ENCODE data around the gene TCF4. TPM values are rescaled to one million over a fixed set of nuclear protein-coding genes. Genes with fewer than 3 reads are reported as not detected.

The TCF4 gene
- polyA plus RNA-seq, 1 of the 3 experiments (the other 2 are of a cell fraction) = 39.1 TPM

- Histone ChIP-seq H3K9me3 (no peaks in the 10 kb centered on the region), H3K4me2 (no peak overlapping the region), H3K4me1 (ENCODE audit: control insufficient read depth in 1 of 2, insufficient read depth in 2 of 2, low read depth in 1 of 2, low read length in 1 of 2) (no peaks in the 10 kb centered on the region), H3K27ac (ENCODE audit: low read depth in 2 of 2, low read length in 1 of 2) (no peak overlapping the region), H3K9me2 (no peaks in the 10 kb centered on the region), H3F3A (replicated peaks; ENCODE audit: insufficient read depth) (no peaks in the 10 kb centered on the region), H4K20me1 (ENCODE audit: insufficient read depth) (no peaks in the 10 kb centered on the region), H3K9ac (no peak overlapping the region), H3K36me3 (replicated peaks in 1 of 2; ENCODE audit: control insufficient read depth in 1 of 2, insufficient read depth in 2 of 2, low read length in 1 of 2) (no peaks in the 10 kb centered on the region), H3K4me3 (ENCODE audit: low read depth in 2 of 2, low read length in 1 of 2) (no peak overlapping the region), H3K27me3 (ENCODE audit: insufficient read depth) (no peaks in the 10 kb centered on the region), H2AFZ (ENCODE audit: low read depth) (no peak overlapping the region), H3K79me2 (ENCODE audit: insufficient read depth) (no peaks in the 10 kb centered on the region)
- 64% methylated on average over 1 of the region's 1 CpG for WGBS (ENCODE audit: low lambda C conversion rate)
- TF ChIP-seq USF2 (IDR thresholded peaks at IDR 0.05; ENCODE audit: borderline replicate concordance, low read depth, low read length) = no peak
- TF ChIP-seq ELF1 (IDR thresholded peaks at IDR 0.05) = no peak
- TF ChIP-seq REST (IDR thresholded peaks at IDR 0.05; ENCODE audit: low read depth, low read length) = no peak
- no peak for TF ChIP-seq CTCF (IDR thresholded peaks at IDR 0.05)
- no peak for DNase-seq
- CTCF ChIA-PET = no interaction called here
- POLR2A ChIA-PET = no interaction called here
These were observed 39.0 kb upstream of the TCF4 start for GRCh38 chr18:55627007-55627406.

GRCh38 chr18:55625901-55626300 lies 37.9 kb upstream of the TCF4 start:
- ChIA-PET CTCF (no interaction called here), POLR2A (no interaction called here)
- H3K4me1 ChIP-seq (ENCODE audit: control insufficient read depth in 1 of 2, insufficient read depth in 2 of 2, low read depth in 1 of 2, low read length in 1 of 2) = no peaks in the 10 kb centered on the region
- no peaks in the 10 kb centered on the region for H3F3A ChIP-seq (replicated peaks; ENCODE audit: insufficient read depth)
- no peak overlapping the region for H2AFZ ChIP-seq (ENCODE audit: low read depth)
- no peaks in the 10 kb centered on the region for H3K79me2 ChIP-seq (ENCODE audit: insufficient read depth)
- H3K4me3 ChIP-seq (ENCODE audit: low read depth in 2 of 2, low read length in 1 of 2) = no peak overlapping the region
- no peak overlapping the region for H3K4me2 ChIP-seq
- no peak for DNase-seq
- H3K9me2 ChIP-seq = no peaks in the 10 kb centered on the region
- H3K9me3 ChIP-seq = no peaks in the 10 kb centered on the region
- H3K27ac ChIP-seq (ENCODE audit: low read depth in 2 of 2, low read length in 1 of 2) = no peak overlapping the region
- no peaks in the 10 kb centered on the region for H3K36me3 ChIP-seq (replicated peaks in 1 of 2; ENCODE audit: control insufficient read depth in 1 of 2, insufficient read depth in 2 of 2, low read length in 1 of 2)
- WGBS (ENCODE audit: low lambda C conversion rate) = 77% methylated on average over 2 of the region's 2 CpGs
- H4K20me1 ChIP-seq (ENCODE audit: insufficient read depth) = no peaks in the 10 kb centered on the region
- H3K9ac ChIP-seq = no peak overlapping the region
- TF ChIP-seq MXI1 (IDR thresholded peaks at IDR 0.05; ENCODE audit: low read depth, low read length) = no peak
- TF ChIP-seq TCF12 (IDR thresholded peaks at IDR 0.05) = no peak
- TF ChIP-seq REST (IDR thresholded peaks at IDR 0.05; ENCODE audit: low read depth, low read length) = no peak
- TF ChIP-seq CHD2 (IDR thresholded peaks at IDR 0.05; ENCODE audit: low read length, partially characterized antibody) = no peak
- no peak for TF ChIP-seq SMC3 (IDR thresholded peaks at IDR 0.05; ENCODE audit: low read depth, low read length)
- no peak for TF ChIP-seq TEAD4 (IDR thresholded peaks at IDR 0.05; ENCODE audit: borderline replicate concordance, insufficient read depth)
- no peak for TF ChIP-seq GABPA (IDR thresholded peaks at IDR 0.05; ENCODE audit: low read depth)
- no peak for TF ChIP-seq CTCF (IDR thresholded peaks at IDR 0.05)
- no peaks in the 10 kb centered on the region for H3K27me3 ChIP-seq (ENCODE audit: insufficient read depth)
